HG02885 (cell line): ENCODE data around the gene DGKD.
"Not testable (repeated sequence)": the region's sequence is repeated elsewhere in the genome, so short reads cannot be mapped to it uniquely, and the experiment has no call there.

Experiments used
- ATAC-seq: cut with Tn5 transposase; IDR thresholded peaks from one replicate; pipeline ENCODE4 v1.9.1; 2021; ENCODE audit warnings: mild to moderate bottlenecking; ENCODE audit not compliant: unreplicated experiment, poor library complexity

Gene DGKD

DNA sequence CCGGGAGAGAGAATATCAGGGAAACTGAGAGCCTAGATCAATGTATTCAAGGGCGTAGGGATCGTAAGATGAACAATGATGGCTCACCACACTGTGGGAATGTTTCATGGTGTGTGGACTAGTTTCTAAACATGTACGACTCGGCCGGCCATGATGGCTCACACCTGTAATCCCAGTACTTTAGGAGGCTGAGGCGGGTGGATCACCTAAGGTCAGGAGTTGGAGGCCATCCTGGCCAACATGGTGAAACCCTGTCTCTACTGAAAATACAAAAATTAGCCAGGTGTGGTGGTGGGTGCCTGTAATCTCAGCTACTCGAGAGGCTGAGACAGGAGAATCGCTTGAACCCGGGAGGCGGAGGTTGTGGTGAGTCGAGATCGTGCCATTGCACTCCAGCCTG lies 18.2 kb upstream of the DGKD start:
- ATAC-seq: not testable (repeated sequence)

DNA sequence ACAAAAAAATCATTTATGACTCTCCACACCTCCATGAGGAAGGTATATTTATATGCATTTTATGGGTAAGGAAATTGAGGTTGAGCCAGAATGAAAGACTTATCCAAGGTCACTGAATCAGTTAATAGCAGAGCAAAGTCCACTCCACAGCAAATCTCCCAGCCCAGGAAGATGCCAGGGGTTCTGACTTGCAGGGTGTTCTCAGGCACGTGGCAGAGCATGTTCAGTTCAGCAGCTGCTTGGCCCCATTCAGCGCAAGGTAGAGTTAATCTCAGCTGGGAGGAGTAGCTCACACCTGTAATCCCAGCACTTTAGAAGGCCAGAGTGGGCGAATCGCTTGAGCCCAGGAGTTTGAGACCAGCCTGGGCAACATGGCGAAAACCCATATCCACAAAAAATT lies 17.8 kb upstream of the DGKD start:
- no peak for ATAC-seq

- no peak for ATAC-seq
Measured at GRCh38 chr2:233338046-233338445, 16.2 kb upstream of the DGKD start.

GRCh38 chr2:233338812-233339368 lies 15.4 kb upstream of the DGKD start:
- no peak for ATAC-seq

GRCh38 chr2:233339427-233339826 lies 14.9 kb upstream of the DGKD start:
- ATAC-seq: no peak

GRCh38 chr2:233341296-233341695 lies 13.0 kb upstream of the DGKD start:
- no peak for ATAC-seq

DNA sequence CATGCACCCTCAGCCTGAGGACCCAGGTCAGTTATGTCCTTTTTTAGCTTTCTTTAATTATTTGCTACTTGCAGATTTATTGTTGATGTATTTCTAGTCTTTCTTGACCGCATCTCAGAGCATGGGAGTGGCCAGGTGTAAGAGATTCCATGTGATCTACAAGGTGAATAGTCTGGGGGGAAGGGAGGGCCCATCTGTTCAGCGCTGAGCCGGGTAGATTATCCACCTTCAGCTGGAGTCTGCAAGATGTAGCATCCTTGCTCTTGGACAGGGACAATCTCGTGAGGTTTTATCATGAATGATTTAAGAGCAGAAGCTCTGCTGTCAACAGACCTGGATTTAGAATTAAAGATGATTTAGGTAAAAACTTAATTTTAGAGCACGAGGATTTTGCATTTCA lies 12.0 kb upstream of the DGKD start:
- ATAC-seq: no peak

DNA sequence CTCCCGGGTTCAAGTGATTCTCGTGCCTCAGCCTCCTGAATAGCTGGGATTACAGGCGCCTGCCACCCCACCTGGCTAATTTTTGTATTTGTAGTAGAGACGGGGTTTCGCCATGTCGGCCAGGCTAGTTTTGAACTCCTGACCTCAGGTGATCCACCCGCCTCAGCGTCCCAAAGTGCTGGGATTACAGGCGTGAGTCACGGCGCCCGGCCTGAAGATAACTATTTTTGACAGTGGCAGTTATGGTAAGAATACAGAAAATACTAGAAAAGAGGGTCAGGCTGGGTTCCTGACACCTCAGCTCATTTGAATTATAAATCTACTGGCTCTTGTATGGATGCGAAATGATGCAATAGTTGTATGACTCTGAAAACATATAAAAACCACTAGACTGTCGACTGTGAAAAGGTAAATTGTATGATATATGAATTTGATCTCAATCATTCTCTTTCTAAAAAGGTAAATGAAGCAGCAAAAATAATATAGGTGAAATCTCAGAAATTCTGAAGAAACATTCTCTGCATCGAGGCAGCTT lies 11.1 kb upstream of the DGKD start:
- no peak for ATAC-seq

- no peak for ATAC-seq
Measured at GRCh38 chr2:233346376-233346775, 7.9 kb upstream of the DGKD start.

DNA sequence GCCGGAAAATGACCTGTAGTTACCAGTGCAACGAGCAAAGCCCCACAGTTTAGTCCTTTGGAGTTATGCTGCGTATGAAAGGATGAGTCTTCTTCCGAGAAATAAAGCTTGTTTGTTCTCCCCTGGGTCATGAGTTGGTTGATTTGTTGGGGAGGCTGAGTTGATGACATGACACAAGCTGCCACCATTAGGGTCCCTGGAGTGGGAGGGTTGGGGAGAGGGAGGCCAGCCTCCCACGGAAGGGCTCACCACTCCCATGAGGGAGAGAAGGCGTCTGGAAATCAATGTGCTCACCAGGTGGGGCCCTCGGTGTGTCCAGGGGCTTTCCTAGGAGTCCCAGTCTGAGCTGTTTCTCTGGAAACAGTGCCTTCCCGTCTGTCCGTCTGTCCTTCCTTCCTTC lies 7.4 kb upstream of the DGKD start:
- ATAC-seq: no peak

- no peak for ATAC-seq
Measured at GRCh38 chr2:233349005-233349998, 5.0 kb upstream of the DGKD start.

- ATAC-seq: no peak
Measured at GRCh38 chr2:233350708-233351107, 3.6 kb upstream of the DGKD start.

GRCh38 chr2:233351423-233351822 lies 2.9 kb upstream of the DGKD start:
- no peak for ATAC-seq

DNA sequence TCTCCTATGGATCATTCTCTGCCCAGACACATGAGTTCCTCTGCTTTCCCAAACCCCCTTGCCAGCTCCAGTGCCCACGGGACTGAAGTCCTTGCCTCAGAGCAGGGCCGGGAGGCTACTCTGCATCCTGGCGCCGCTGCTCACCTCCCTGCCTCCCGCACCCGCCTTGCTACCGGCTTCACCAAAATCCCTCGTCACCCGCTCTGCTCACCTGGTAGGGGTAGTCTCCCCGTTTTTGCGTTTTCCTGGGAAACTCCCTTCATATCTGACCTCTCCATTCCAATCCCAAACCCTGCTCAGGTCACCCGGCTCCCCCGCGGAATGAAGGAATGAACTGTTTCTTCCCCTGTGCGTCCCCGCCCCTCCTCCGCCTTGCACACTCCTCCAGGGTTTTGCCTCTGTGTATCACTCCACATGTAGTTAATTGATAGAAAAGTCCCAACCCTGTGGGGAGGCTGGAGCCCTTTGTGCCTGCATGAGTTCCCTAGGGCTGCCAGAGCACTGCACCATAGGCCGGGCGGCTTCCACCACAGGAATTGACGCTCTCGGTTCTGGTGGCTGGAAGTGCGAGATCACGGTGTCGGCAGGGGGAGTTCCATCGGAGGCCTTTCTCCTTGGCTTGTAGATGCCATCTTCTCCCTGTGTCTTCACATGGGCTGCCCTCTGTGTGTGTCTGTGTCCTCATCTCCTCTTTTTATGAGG lies 2.0 kb upstream of the DGKD start:
- ATAC-seq: no peak

GRCh38 chr2:233353101-233353768 lies 1.1 kb upstream of the DGKD start:
- no peak for ATAC-seq

- peak; percentile 51 for ATAC-seq
Measured at GRCh38 chr2:233354500-233354924, 218 bp downstream of the DGKD start.

DNA sequence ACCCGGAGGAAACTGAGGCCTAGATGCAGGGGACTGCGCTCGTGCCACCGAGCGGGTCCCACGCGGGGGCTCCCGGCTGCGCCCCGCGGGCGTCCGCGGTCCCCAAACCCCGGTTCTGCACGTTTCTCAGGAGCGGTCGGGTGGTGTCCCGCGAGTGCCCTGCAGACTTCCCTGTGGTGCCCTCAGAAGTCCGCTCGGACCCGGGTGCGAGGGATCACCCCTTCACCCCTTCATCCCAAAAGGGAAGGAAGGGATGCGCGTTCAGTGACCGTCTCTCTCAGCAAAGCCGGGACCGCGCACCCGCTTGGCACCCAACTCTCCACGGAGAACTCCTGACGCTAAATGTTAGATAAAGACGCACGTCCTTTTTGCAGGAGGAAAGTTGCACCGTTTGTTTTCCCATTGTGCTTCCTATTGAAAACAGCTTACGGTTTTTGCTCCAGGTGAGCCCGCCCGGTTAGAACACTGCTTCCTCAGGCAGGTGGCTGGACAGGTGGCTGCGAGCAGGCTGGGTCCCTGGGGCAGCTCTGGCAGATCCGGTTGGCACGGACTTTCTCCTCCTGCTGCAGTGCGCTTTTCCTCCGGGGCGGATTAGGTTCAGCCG lies 779 bp downstream of the DGKD start:
- no peak for ATAC-seq

- no peak for ATAC-seq
Measured at GRCh38 chr2:233355916-233356315, 1.6 kb downstream of the DGKD start.

DNA sequence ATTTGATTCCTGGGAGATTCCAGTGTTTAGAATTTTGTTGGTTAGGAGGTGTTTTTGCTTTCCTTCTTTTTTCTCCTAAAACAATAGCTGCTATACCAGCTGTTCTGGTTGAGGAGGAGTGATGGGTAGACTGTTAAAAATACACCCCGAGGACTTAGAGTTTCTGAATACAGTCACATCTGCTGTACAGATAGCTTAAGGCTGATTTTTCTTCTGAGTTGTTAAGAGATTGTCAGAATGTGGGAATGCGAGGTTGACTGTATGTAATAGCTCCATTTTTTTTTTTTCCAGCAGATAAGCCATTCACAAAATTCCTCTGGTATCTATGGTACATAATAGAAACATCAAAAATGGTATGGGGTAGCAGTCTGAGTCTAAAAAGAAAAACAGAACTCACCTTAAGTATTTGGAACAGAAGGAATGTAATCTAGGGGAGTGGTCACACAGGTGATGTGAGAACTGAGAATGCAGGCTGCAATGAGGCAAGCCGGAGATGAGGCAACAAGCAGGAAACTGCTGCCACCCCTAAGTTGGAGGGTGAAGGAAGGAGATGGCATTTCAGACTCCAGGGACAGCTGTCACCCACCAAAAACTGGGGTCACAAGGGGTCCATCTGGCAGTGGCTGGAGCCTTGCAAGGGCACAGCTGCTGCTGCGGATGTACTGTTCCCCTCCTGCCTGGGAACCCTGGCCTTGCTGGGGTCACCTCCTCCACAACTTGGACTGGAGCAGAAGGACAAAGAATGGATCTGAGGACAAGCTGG lies 2.4 kb downstream of the DGKD start:
- no peak for ATAC-seq
